ENCODE measurements around the gene PATJ. TPM values are rescaled to one million over a fixed set of nuclear protein-coding genes. Genes with fewer than 3 reads are reported as not detected.
"Not testable (repeated sequence)": the region's sequence is repeated elsewhere in the genome, so short reads cannot be mapped to it uniquely, and the experiment has no call there.

The PATJ gene
- total RNA-seq, 1 experiment from 2014 or later = 28.7 TPM

DNA sequence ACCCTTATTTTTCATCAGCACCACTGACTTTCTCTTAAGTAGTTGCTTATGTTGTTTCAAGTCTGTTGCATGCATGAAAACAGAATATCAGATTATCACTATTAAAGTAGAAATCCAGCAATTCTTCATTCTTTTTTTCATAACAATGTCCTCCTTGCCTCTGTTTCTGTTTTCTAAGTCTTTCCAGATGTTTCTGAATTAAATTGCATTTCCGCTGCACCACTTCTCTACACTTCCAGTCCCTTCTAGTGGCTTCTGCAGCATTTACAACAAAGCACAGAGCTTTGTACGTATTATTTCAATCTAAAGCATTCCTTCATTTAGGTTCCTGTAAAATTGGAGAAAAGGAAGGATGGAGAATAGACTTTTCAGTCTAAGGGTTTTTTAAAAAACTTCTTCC lies 42.4 kb downstream of the PATJ start:
- H4K20me1 ChIP-seq (ENCODE audit: low read length) = no peaks in the 10 kb centered on the region
- H3F3A ChIP-seq (ENCODE audit: low read length, unreplicated experiment) = no peaks in the 10 kb centered on the region
- no peak overlapping the region for H3K4me2 ChIP-seq (ENCODE audit: low read length)
- H3K9me2 ChIP-seq (replicated peaks; ENCODE audit: low read length) = no peaks in the 10 kb centered on the region
- H3K4me1 ChIP-seq (ENCODE audit: insufficient read depth, low read length) = no peaks in the 10 kb centered on the region
- H3K27ac ChIP-seq (ENCODE audit: low read length) = no peak overlapping the region
- H3K9me3 ChIP-seq (ENCODE audit: low read length) = no peaks in the 10 kb centered on the region
- no peak overlapping the region for H3K9ac ChIP-seq (ENCODE audit: low read length)
- TF ChIP-seq EZH2 (IDR thresholded peaks at IDR 0.05; ENCODE audit: low read length, unreplicated experiment) (no peak), EZH2phosphoT487 (IDR thresholded peaks at IDR 0.05; ENCODE audit: borderline replicate concordance, low read length) (no peak)
- TF ChIP-seq, protein P1, sequence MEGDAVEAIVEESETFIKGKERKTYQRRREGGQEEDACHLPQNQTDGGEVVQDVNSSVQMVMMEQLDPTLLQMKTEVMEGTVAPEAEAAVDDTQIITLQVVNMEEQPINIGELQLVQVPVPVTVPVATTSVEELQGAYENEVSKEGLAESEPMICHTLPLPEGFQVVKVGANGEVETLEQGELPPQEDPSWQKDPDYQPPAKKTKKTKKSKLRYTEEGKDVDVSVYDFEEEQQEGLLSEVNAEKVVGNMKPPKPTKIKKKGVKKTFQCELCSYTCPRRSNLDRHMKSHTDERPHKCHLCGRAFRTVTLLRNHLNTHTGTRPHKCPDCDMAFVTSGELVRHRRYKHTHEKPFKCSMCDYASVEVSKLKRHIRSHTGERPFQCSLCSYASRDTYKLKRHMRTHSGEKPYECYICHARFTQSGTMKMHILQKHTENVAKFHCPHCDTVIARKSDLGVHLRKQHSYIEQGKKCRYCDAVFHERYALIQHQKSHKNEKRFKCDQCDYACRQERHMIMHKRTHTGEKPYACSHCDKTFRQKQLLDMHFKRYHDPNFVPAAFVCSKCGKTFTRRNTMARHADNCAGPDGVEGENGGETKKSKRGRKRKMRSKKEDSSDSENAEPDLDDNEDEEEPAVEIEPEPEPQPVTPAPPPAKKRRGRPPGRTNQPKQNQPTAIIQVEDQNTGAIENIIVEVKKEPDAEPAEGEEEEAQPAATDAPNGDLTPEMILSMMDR (conservative IDR thresholded peaks at IDR 0.05; ENCODE audit: low read depth, low read length) = no peak
- no peak for ATAC-seq
- no peaks in the 10 kb centered on the region for H3K79me2 ChIP-seq (ENCODE audit: low read length)
- ChIA-PET CTCF (no interaction called here), POLR2A (ENCODE audit: unreplicated experiment) (interaction anchor here (1.0 kb wide), 1 partner anchor 23 kb away, joined by 6 read pairs; no protein-coding TSS in a partner anchor)
- H3K27me3 ChIP-seq (ENCODE audit: low read length) = no peaks in the 10 kb centered on the region
- intact Hi-C loops (cut with micrococcal nuclease) = no loop called here
- H3K4me3 ChIP-seq (ENCODE audit: low read length) = no peak overlapping the region
- H2AFZ ChIP-seq (ENCODE audit: low read length) = no peak overlapping the region
- peaks cover 20% of the 10 kb centered on the region for H3K36me3 ChIP-seq (ENCODE audit: low read depth, low read length)
- DNase-seq = no peak
- no TSS peak for BruUV-seq (replicated peaks)

DNA sequence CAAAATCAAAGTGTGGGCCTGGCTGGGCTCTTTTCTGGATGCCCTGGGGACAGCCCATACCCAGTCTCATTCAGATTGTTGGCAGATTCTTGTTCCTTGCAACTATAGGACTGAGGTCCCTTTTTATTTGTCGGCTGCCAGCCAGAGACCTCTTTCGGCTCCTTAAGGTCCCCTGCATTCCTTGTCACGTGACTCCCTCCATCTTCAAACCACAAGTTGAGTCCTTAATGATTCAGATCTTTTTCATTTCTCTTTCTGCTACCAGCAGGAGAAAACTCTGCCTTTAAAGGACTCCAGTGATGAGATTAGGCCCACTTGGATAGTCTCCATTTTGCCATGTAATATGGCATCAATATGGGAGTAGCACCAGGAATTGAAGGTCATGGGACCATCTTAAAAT lies 48.6 kb downstream of the PATJ start:
- ATAC-seq (no peak), DNase-seq (no peak)
- no peak overlapping the region for H3K4me3 ChIP-seq (ENCODE audit: low read length)
- no peak overlapping the region for H3K27ac ChIP-seq (ENCODE audit: low read length)
- peaks cover 23% of the 10 kb centered on the region for H3K36me3 ChIP-seq (ENCODE audit: low read depth, low read length)
- H4K20me1 ChIP-seq (ENCODE audit: low read length) = no peaks in the 10 kb centered on the region
- H2AFZ ChIP-seq (ENCODE audit: low read length) = no peak overlapping the region
- H3K9me2 ChIP-seq (replicated peaks; ENCODE audit: low read length) = no peaks in the 10 kb centered on the region
- no peak overlapping the region for H3K9ac ChIP-seq (ENCODE audit: low read length)
- TF ChIP-seq, protein P1 (conservative IDR thresholded peaks at IDR 0.05; ENCODE audit: low read depth, low read length) = no peak
- TF ChIP-seq EZH2phosphoT487 (IDR thresholded peaks at IDR 0.05; ENCODE audit: borderline replicate concordance, low read length) = no peak
- TF ChIP-seq EZH2 (IDR thresholded peaks at IDR 0.05; ENCODE audit: low read length, unreplicated experiment) = no peak
- CTCF ChIA-PET = no interaction called here
- intact Hi-C loops (cut with micrococcal nuclease) = no loop called here
- no peaks in the 10 kb centered on the region for H3K4me1 ChIP-seq (ENCODE audit: insufficient read depth, low read length)
- no peaks in the 10 kb centered on the region for H3K79me2 ChIP-seq (ENCODE audit: low read length)
- no peaks in the 10 kb centered on the region for H3K9me3 ChIP-seq (ENCODE audit: low read length)
- no peaks in the 10 kb centered on the region for H3F3A ChIP-seq (ENCODE audit: low read length, unreplicated experiment)
- H3K4me2 ChIP-seq (ENCODE audit: low read length) = no peak overlapping the region
- BruUV-seq (replicated peaks) = no TSS peak
- no peaks in the 10 kb centered on the region for H3K27me3 ChIP-seq (ENCODE audit: low read length)
- POLR2A ChIA-PET (ENCODE audit: unreplicated experiment) = no interaction called here

DNA sequence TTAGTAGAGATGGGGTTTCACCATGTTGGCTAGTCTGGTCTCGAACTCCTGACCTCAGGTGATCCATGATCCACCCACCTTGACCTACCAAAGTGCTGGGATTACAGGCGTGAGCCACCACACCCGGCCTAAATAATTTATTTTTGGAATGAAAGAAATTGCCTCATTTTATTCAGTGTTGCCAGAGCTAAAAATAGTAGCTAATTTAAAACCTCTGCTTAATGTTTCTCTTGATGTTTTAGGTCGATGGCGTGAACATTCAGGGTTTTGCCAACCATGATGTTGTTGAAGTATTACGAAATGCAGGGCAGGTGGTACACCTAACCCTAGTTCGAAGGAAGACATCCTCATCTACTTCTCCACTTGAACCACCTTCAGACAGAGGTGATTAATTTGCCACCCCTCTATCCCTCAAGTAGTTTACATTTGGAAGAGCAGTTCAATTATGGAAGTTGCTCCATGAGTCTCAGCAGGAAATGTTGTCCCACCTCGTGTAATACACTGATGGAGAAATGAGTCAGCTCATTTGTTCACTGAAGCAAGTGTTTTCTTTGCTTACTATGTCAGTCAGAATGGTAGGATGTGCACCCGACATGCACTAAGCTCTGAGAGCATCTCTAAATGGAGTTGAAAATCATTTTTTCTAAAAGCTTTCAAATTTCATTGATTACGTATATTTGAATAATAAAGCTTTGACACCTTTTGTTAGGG lies 54.9 kb downstream of the PATJ start:
- ATAC-seq (peak; percentile 55; the same call in 1 of the 2 replicates), DNase-seq (peak; percentile 58)
- no peaks in the 10 kb centered on the region for H3K9me3 ChIP-seq (ENCODE audit: low read length)
- TF ChIP-seq, protein P1 (conservative IDR thresholded peaks at IDR 0.05; ENCODE audit: low read depth, low read length) = no peak
- TF ChIP-seq EZH2phosphoT487 (IDR thresholded peaks at IDR 0.05; ENCODE audit: borderline replicate concordance, low read length) (no peak), EZH2 (IDR thresholded peaks at IDR 0.05; ENCODE audit: low read length, unreplicated experiment) (no peak)
- H2AFZ ChIP-seq (ENCODE audit: low read length) = no peak overlapping the region
- intact Hi-C loops (cut with micrococcal nuclease) = no loop called here
- no peaks in the 10 kb centered on the region for H3F3A ChIP-seq (ENCODE audit: low read length, unreplicated experiment)
- no peaks in the 10 kb centered on the region for H3K79me2 ChIP-seq (ENCODE audit: low read length)
- no peak overlapping the region for H3K4me3 ChIP-seq (ENCODE audit: low read length)
- no peak overlapping the region for H3K9ac ChIP-seq (ENCODE audit: low read length)
- CTCF ChIA-PET = no interaction called here
- H4K20me1 ChIP-seq (ENCODE audit: low read length) = no peaks in the 10 kb centered on the region
- no peaks in the 10 kb centered on the region for H3K9me2 ChIP-seq (replicated peaks; ENCODE audit: low read length)
- H3K36me3 ChIP-seq (ENCODE audit: low read depth, low read length) = peaks cover 10% of the 10 kb centered on the region
- no peaks in the 10 kb centered on the region for H3K27me3 ChIP-seq (ENCODE audit: low read length)
- 0 out of 2 replicates have a peak, but pooled peaks cover 3% of the 10 kb centered on the region for H3K4me1 ChIP-seq (ENCODE audit: insufficient read depth, low read length)
- BruUV-seq (replicated peaks) = no TSS peak
- no peak overlapping the region for H3K27ac ChIP-seq (ENCODE audit: low read length)
- H3K4me2 ChIP-seq (ENCODE audit: low read length) = no peak overlapping the region
- POLR2A ChIA-PET (ENCODE audit: unreplicated experiment) = no interaction called here

DNA sequence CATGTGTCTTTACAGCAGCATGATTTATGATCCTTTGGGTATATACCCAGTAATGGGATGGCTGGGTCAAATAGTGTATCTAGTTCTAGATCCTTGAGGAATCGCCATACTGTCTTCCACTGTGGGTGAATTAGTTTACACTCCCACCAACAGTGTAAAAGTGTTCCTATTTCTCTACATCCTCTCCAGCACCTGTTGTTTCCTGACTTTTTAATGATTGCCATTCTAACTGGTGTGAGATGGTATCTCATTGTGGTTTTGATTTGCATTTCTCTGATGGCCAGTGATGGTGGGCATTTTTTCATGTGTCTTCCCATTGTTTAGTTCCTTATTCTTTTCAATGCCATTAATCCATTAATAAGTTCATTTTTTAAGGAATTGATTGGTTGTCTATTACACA lies 58.8 kb downstream of the PATJ start:
- H3K9me2 ChIP-seq (replicated peaks; ENCODE audit: low read length); H3K4me3 ChIP-seq (ENCODE audit: low read length); H3K27me3 ChIP-seq (ENCODE audit: low read length); H3K4me1 ChIP-seq (ENCODE audit: insufficient read depth, low read length); H3K4me2 ChIP-seq (ENCODE audit: low read length); DNase-seq; H3K27ac ChIP-seq (ENCODE audit: low read length); BruUV-seq (replicated peaks); POLR2A ChIA-PET (ENCODE audit: unreplicated experiment); ATAC-seq; CTCF ChIA-PET; H3K9ac ChIP-seq (ENCODE audit: low read length); H3K9me3 ChIP-seq (ENCODE audit: low read length); H4K20me1 ChIP-seq (ENCODE audit: low read length); H2AFZ ChIP-seq (ENCODE audit: low read length); intact Hi-C loops (cut with micrococcal nuclease); H3K79me2 ChIP-seq (ENCODE audit: low read length); H3F3A ChIP-seq (ENCODE audit: low read length, unreplicated experiment): not testable (repeated sequence)
- H3K36me3 ChIP-seq (ENCODE audit: low read depth, low read length) = peaks cover 26% of the 10 kb centered on the region
